ENCODE results near the gene SUFU.

Gene SUFU

GRCh38 chr10:102645741-102646609, 142.2 kb downstream of the SUFU start:
- peak overlapping the region; percentile 77 to 93 for H3K4me3 ChIP-seq (ENCODE audit: low read depth in 1 of 2, low read length in 1 of 2)
- peak overlapping the region; percentile 100 for H3K27ac ChIP-seq
- H3K36me3 ChIP-seq: peaks cover 6% of the 10 kb centered on the region
- H3K4me1 ChIP-seq (ENCODE audit: control insufficient read depth in 1 of 2, insufficient read depth in 1 of 2, low read depth in 1 of 2, low read length in 1 of 2): peaks cover 56 to 63% of the 10 kb centered on the region in 2 experiments
- H3K27me3 ChIP-seq: no peaks in the 10 kb centered on the region
- peak; percentile 34 for TF ChIP-seq CTCF (IDR thresholded peaks at IDR 0.05)
- no peaks in the 10 kb centered on the region for H3K9me3 ChIP-seq

GRCh38 chr10:102646610-102647442, 143.1 kb downstream of the SUFU start:
- Histone ChIP-seq H3K27ac (peak overlapping the region; percentile 100), H3K9me3 (no peaks in the 10 kb centered on the region), H3K36me3 (peaks cover 14% of the 10 kb centered on the region), H3K4me1 (ENCODE audit: control insufficient read depth in 1 of 2, insufficient read depth in 1 of 2, low read depth in 1 of 2, low read length in 1 of 2) (peaks cover 65 to 66% of the 10 kb centered on the region in 2 experiments), H3K4me3 (ENCODE audit: low read depth in 1 of 2, low read length in 1 of 2) (peak overlapping the region; percentile 77 to 93), H3K27me3 (no peaks in the 10 kb centered on the region)
- no peak for TF ChIP-seq CTCF (IDR thresholded peaks at IDR 0.05)

- peaks cover 70 to 73% of the 10 kb centered on the region in 2 experiments for H3K4me1 ChIP-seq (ENCODE audit: control insufficient read depth in 1 of 2, insufficient read depth in 1 of 2, low read depth in 1 of 2, low read length in 1 of 2)
- TF ChIP-seq CTCF (IDR thresholded peaks at IDR 0.05): no peak
- H3K27ac ChIP-seq: peak overlapping the region; percentile 100
Measured at GRCh38 chr10:102647443-102648268, 143.9 kb downstream of the SUFU start.

GRCh38 chr10:102648269-102648888, 144.6 kb downstream of the SUFU start:
- H3K9me3 ChIP-seq: no peaks in the 10 kb centered on the region
- H3K27ac ChIP-seq: peak overlapping the region; percentile 100
- peak overlapping the region; percentile 77 to 93 for H3K4me3 ChIP-seq (ENCODE audit: low read depth in 1 of 2, low read length in 1 of 2)
- H3K4me1 ChIP-seq (ENCODE audit: control insufficient read depth in 1 of 2, insufficient read depth in 1 of 2, low read depth in 1 of 2, low read length in 1 of 2): peaks cover 70 to 73% of the 10 kb centered on the region in 2 experiments
- H3K27me3 ChIP-seq: no peaks in the 10 kb centered on the region
- no peak for TF ChIP-seq CTCF (IDR thresholded peaks at IDR 0.05)
- peaks cover 20% of the 10 kb centered on the region for H3K36me3 ChIP-seq

More at GRCh38 chr10:102647443-102648268, 143.9 kb downstream of the SUFU start:
- Histone ChIP-seq H3K36me3 (peaks cover 14% of the 10 kb centered on the region), H3K9me3 (no peaks in the 10 kb centered on the region), H3K4me3 (ENCODE audit: low read depth in 1 of 2, low read length in 1 of 2) (peak overlapping the region; percentile 77 to 93), H3K27me3 (no peaks in the 10 kb centered on the region)
